Measurements from ENCODE around the gene MPHOSPH8.

GRCh38 chr13:19596086-19596485 lies 37.4 kb upstream of the MPHOSPH8 start:
- TF ChIP-seq POLR2A (IDR thresholded peaks at IDR 0.05), result no peak
- TF ChIP-seq CTCF (IDR thresholded peaks at IDR 0.05), result no peak

All from thyroid gland (tissue), 4 donors.